Thyroid gland (tissue), 4 donors: Measurements from ENCODE around the gene RGS19.

Experiments
- POLR2A ChIP-seq, 2 donors: fragments of 450-650 bp; IDR thresholded peaks; one replicate each; pipeline ENCODE4 v1.6.1; 2017; ENCODE audit warnings: antibody characterized with exemption in 2 of 2, mild to moderate bottlenecking in 2 of 2, moderate library complexity in 1 of 2
- TF ChIP-seq, protein P1 (sequence below), 6 experiments: fragments of 200-600 bp in 3 of 6; fragments of 450-650 bp in 3 of 6; sonication (generic) in 3 of 6; IDR thresholded peaks; one replicate each; pipeline ENCODE4 v1.5.1; 2016 to 2019; ENCODE audit warnings: antibody characterized with exemption in 6 of 6, mild to moderate bottlenecking in 2 of 6, inconsistent platforms in 1 of 6, moderate library complexity in 1 of 6

DNA sequence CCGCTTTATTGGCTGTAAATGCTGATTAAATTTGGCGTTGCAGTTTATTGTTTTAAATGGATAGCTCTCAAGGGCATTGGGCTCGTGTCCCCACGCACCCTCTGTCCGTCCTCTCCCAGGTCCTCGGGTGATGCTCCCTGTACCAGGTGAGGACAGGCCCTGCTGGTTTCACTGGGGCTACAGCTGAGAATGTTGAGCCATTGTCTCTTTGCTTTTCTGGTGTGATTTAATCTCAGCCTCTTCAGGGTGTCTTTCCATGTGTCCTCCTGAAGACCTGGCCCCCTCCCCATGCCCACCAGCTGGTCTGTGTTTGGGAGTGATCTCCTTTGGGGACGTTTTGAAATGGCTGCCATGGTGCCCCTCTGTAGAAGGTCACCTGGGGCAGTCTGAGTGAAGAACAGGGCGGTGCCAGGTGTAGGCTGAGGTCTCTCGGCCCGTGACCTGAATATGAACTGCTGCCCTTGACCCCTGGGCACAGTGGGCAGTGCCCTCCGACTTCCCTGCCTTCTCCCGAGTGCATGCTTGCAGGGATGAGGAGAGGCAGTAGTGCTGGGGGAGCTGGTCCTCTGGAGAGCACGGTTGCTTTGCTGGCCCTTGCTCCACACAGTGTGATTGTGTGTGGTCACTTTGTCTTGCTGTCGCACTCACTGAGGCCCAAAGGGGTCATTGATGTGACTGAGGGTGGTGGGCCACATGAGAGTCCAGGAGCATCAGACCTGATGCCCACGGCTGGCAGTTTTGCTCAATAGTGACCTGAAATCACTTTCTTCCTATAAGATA is 55.8 kb downstream of the RGS19 start:
- TF ChIP-seq, protein P1, sequence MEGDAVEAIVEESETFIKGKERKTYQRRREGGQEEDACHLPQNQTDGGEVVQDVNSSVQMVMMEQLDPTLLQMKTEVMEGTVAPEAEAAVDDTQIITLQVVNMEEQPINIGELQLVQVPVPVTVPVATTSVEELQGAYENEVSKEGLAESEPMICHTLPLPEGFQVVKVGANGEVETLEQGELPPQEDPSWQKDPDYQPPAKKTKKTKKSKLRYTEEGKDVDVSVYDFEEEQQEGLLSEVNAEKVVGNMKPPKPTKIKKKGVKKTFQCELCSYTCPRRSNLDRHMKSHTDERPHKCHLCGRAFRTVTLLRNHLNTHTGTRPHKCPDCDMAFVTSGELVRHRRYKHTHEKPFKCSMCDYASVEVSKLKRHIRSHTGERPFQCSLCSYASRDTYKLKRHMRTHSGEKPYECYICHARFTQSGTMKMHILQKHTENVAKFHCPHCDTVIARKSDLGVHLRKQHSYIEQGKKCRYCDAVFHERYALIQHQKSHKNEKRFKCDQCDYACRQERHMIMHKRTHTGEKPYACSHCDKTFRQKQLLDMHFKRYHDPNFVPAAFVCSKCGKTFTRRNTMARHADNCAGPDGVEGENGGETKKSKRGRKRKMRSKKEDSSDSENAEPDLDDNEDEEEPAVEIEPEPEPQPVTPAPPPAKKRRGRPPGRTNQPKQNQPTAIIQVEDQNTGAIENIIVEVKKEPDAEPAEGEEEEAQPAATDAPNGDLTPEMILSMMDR (IDR thresholded peaks at IDR 0.05), result no peak
- no peak for TF ChIP-seq POLR2A (IDR thresholded peaks at IDR 0.05)
